Anterior cingulate cortex (tissue), 58 donors: ENCODE data around the gene CHAF1B.

Experiments
- DNase-seq, 58 donors: peaks; one replicate each; lab custom pipeline; 2025; lab: John Stamatoyannopoulos, UW

CHAF1B gene

DNA sequence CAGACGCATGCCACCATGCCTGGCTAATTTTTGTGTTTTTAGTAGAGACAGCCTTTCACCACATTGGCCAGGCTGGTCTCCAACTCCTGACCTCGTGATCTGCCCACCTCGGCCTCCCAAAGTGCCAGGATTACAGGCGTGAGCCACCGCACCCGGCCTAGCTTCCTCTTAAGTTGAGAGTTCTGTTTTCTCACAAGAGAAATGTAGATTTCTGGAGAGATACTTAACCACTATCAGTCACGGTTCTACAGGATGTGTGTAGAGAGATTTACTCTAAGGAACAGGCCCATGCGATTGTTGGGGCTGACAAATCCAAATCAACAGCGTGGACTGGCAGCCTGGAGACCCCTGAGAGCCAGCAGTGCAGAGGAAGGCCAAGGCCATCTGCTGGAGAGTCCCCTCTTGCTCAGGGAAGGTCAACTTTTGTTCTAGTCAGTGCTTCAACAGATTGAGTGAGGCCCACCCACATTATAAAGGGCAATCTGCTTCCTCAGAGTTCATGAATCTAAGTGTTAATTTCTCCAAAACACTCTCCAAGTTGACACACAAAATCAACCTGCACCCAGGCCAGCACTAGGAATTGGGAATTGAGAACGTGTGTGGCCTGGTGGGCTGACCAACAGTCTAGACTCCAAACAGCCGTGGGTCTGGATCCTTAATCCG lies 38.7 kb downstream of the CHAF1B start:
- DNase-seq = no peak

DNA sequence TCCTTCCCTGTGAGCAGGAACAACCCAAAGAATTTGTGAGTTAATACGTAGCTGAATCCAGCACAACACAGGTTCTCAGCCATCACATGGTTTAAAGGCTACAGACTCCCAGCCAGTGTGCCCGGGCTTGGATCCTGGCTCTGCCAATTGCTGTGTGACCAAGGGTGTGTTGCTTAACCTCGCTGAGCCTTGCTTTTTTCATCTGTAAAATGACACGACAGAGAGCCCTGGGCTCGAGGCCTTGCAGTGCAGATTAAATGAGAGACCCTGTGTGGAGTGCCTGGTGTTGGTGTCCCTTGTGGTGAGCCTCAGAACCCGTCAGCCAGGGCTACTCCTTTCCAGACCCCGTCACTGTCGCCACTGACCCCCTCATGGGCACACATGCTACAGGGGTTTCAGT lies 39.4 kb downstream of the CHAF1B start:
- no peak for DNase-seq

GRCh38 chr21:36425286-36425685 lies 40.1 kb downstream of the CHAF1B start:
- no peak for DNase-seq

GRCh38 chr21:36427502-36427901 lies 42.3 kb downstream of the CHAF1B start:
- no peak for DNase-seq

DNA sequence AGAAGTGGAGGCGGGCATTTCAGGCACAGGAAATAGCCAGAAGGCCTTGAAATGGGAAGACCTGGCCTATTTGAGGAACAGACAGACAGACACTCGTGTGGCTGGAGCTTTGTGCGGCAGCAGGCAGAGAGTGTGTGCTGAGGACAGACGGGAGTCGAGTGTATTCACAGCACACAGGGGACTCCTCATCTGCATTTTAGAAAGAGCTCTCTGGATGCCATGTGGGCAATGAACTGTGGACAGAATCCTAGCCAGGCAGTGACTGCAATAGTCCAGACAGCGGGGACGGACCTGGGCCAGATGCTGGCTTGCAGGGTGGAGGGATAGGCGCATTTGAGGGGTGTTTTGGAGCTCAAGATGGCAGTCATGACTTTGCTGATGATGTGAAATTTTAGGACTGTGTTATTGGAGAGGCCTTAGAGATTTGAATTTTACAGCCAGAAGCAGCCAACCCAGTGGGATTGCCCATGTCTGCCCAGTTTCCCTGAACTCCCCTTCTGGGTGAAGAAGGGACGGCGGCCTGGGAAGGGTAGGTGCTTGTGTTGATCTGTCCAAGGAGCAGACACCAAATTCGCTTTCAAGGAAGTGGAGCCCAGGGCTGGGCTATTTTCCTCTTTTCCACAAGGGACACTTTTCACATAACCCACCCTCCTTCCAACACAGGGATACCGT lies 43.7 kb downstream of the CHAF1B start:
- DNase-seq = no peak

- no peak for DNase-seq
These were observed 44.9 kb downstream of the CHAF1B start for GRCh38 chr21:36429947-36430546.

DNA sequence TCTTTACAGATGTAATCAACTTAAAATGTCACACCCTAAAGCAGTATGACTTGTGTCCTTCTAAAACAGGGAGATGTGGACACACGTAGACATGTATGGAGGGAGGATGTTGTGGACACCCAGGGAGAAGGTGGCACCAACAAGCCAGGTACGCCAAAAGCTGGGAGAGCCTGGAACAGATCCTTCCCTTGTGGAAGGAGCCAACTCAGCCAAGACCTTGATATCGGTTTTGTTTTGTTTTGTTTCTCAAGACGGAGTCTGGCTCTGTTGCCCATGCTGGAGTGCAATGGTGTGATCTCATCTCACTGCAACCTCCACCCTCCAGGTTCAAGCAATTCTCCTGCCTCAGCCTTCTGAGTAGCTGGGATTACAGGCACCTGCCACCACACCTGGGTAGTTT lies 45.6 kb downstream of the CHAF1B start:
- no peak for DNase-seq

- no peak for DNase-seq
These were observed 46.1 kb downstream of the CHAF1B start for GRCh38 chr21:36431252-36431651.

- no peak for DNase-seq
These were observed 48.0 kb downstream of the CHAF1B start for GRCh38 chr21:36433059-36433709.

- no peak for DNase-seq
These were observed 49.0 kb downstream of the CHAF1B start for GRCh38 chr21:36434144-36434543.

DNA sequence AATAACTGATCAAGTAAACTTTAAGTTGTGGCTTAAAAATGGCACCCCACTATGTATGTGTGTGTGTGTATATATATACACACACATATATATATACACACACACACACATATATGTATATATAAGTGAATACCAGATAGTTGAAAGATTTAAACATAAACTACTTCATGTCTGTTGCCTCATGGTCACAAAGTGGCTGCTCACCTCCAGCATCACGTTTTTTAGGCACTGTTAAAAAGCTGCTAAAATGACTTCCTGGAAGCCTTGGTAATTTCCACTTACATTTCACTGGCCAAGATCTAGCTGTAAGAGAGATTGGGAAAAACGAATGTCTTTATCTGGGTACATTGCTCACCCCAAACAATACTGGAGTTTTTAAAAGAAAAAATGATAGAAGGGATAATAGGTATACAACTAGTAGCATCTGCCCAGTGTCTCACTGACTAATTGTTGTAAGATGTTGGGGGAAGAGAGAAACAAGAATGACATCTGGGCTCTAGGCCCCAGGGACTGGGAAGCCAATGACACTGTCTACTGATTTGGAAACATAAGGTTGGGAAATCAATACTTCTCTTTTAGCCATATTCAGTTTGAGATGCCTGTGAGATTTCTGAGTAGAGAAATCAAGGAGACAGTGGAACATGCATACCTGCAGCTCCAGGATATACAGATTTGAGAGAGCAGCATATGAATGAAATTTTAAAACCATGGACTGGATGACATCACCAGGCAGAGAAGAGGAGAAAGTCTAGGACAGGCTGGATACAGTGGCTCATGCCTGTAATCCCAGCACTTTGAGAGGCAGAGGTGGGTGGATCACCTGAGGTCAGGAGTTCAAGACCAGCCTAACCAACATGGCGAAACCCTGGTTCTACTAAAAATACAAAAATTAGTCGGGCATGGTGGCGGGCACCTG lies 51.9 kb downstream of the CHAF1B start:
- no peak for DNase-seq

DNA sequence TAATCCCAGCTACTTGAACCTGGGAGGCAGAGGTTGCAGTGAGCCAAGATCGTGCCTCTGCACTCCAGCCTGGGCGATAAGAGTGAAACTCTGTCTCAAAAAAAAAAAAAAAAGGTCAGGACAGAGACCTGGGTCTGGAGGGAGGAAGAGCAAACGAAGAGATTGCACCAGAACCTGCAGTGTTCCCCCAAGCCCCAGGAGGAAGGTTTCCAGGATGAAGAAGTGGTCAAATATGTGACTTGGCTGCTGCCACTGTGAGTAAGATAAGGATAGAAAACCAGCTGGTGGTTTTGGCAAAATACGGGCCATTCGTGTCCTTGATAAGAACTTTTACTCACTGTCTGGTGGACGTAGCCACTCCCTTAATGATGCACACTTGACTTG lies 52.5 kb downstream of the CHAF1B start:
- DNase-seq = no peak

DNA sequence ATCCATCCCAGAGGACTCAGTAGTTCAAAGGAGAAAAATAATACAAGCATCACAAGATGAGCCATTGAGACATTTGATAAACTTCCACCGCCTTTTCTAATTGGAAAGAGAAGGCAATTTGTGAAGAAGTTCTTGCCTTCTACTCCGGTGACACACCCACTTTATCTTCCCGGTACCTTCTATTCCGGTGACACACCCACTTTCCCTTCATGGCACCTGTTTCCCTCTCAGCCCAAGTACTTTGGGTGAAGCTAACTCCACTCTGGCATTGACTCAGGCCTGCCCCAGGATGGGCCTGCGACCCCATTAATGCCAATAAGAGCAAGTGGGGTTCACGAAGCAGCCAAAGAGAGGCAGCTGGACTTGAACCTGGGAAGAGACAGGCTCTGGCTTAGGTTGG lies 56.5 kb downstream of the CHAF1B start:
- no peak for DNase-seq

- DNase-seq = no peak
These were observed 61.1 kb downstream of the CHAF1B start for GRCh38 chr21:36446301-36446700.

DNA sequence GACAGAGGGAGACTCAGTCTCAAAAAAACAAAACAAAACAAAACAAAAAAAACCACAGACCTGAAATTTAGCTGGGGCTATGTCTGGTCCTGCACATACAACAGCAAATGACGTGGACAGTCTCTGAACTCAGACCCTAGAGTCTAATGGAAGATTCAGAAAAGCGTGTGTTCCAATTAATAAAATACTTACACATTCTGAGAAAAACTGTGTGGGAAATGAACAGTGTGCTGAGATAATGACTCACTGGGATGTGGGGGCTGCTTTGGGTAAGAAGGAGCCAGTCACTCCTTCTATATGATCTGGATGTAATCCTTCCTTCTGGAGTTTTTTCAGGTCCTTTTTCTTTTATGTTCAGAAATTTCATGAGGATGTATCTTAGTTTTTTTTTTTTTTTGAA lies 65.3 kb downstream of the CHAF1B start:
- no peak for DNase-seq

- DNase-seq = no peak
These were observed 66.3 kb downstream of the CHAF1B start for GRCh38 chr21:36451506-36451905.

GRCh38 chr21:36452281-36452825 lies 67.2 kb downstream of the CHAF1B start:
- DNase-seq = no peak

GRCh38 chr21:36454093-36454531 lies 68.9 kb downstream of the CHAF1B start:
- DNase-seq = no peak

GRCh38 chr21:36454706-36455105 lies 69.5 kb downstream of the CHAF1B start:
- no peak for DNase-seq
